ENCODE measurements around the gene KIF16B.

DNA sequence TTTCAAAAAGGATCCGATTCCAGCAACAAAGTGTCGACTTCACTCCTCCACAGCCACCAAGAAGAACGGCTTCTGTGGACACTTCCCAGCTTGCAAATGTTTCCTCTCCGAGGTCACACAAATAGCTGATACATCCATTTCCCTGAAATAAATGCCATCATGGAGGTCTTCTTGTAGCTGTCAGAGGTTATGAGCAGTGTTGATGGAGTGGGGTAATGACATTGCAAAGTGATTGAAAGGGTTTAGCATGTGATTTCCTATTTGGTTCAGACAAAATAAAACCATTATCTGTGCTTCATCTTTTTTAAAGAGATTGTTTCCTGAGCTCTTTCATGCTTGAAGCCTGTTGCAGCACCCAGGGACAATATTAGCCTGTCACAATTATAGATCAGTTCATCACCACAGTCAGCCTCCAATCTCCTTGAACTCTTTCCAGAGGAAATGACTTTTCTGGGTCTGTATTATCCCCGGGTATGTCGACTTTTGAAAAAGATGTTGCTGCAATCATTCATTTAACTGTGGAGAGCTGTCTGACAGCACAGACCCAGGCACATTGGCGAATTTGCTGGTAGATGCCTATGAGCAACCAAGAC, 16.9 kb upstream of the KIF16B start:
- TF ChIP-seq, protein P1, sequence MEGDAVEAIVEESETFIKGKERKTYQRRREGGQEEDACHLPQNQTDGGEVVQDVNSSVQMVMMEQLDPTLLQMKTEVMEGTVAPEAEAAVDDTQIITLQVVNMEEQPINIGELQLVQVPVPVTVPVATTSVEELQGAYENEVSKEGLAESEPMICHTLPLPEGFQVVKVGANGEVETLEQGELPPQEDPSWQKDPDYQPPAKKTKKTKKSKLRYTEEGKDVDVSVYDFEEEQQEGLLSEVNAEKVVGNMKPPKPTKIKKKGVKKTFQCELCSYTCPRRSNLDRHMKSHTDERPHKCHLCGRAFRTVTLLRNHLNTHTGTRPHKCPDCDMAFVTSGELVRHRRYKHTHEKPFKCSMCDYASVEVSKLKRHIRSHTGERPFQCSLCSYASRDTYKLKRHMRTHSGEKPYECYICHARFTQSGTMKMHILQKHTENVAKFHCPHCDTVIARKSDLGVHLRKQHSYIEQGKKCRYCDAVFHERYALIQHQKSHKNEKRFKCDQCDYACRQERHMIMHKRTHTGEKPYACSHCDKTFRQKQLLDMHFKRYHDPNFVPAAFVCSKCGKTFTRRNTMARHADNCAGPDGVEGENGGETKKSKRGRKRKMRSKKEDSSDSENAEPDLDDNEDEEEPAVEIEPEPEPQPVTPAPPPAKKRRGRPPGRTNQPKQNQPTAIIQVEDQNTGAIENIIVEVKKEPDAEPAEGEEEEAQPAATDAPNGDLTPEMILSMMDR (IDR thresholded peaks at IDR 0.05; ENCODE audit: low read depth, low read length, missing input control) = no peak
- TF ChIP-seq, protein P2, sequence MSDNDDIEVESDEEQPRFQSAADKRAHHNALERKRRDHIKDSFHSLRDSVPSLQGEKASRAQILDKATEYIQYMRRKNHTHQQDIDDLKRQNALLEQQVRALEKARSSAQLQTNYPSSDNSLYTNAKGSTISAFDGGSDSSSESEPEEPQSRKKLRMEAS (IDR thresholded peaks at IDR 0.05) = no peak

Data from liver (tissue), 2 donors.